HG02588 (cell line): ENCODE data around the gene ASF1B.
"Not testable (repeated sequence)": the region's sequence is repeated elsewhere in the genome, so short reads cannot be mapped to it uniquely, and the experiment has no call there.

Experiments
- ATAC-seq: cut with Tn5 transposase; IDR thresholded peaks from one replicate; pipeline ENCODE4 v1.9.1; 2021; ENCODE audit warnings: mild to moderate bottlenecking, moderate library complexity; ENCODE audit not compliant: unreplicated experiment

ASF1B gene

GRCh38 chr19:14136509-14137281, at the start of gene ASF1B:
Gene ASF1B (minus strand): TSS chr19:14136589. CDS start chr19:14136456, 133 bp downstream.
- peak; percentile 79 for ATAC-seq

- not testable (repeated sequence) for ATAC-seq
Measured at GRCh38 chr19:14185691-14186090, 49.3 kb upstream of the ASF1B start.

DNA sequence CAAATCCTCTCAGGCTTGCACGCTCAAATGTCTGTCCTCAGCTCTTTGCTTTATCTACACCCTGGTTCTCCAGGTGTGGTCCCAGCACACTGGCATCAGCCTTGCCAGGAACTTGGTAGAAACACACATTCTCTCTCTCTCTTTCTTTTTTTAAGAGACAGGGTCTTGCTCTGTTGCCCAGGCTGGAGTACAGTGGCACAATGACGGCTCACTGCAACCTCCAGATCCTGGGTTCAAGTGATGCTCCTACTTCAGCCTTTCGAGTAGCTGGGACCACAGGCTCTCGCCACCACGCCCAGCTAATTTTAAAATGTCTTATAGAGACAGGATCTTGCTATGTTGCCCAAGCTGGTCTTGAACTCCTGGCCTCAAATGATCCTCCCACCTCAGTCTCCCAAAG, 48.8 kb upstream of the ASF1B start:
- ATAC-seq = no peak

DNA sequence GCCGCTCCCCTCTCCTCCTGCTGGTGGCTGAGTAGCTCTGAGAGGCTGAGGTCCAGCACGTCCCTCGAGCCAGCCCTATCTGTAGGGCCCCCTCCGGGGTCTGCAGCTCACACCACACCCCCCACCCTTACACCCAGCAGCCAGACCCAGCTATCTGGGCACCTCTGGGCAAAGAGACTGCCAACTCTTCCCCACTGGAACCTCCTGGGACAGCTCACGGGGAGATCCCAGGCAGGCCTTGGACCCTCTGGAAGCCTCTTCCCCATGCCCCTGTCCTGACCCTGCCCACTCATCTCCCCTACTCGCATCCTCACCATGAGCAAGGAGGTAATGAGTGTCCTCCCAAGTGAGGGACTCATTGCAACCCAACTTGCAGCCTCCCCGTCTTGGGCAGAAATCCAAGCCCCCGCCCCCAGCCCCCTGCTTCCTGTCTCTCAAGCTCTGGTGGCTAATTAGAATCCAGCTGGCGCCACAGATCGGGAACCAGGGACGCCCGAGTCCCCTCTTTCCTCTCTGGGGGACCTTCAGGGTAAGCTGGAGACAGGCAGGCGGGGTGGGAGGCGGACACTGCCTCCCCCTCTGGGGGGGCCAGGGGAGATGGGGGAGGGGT, 47.5 kb upstream of the ASF1B start:
- no peak for ATAC-seq

GRCh38 chr19:14182476-14182875, 46.1 kb upstream of the ASF1B start:
- ATAC-seq = no peak

GRCh38 chr19:14181906-14182305, 45.5 kb upstream of the ASF1B start:
- no peak for ATAC-seq

GRCh38 chr19:14181199-14181598, 44.8 kb upstream of the ASF1B start:
- not testable (repeated sequence) for ATAC-seq

- no peak for ATAC-seq
Measured at GRCh38 chr19:14177496-14178074, 41.2 kb upstream of the ASF1B start.

GRCh38 chr19:14175351-14175792, 39.0 kb upstream of the ASF1B start:
- no peak for ATAC-seq

DNA sequence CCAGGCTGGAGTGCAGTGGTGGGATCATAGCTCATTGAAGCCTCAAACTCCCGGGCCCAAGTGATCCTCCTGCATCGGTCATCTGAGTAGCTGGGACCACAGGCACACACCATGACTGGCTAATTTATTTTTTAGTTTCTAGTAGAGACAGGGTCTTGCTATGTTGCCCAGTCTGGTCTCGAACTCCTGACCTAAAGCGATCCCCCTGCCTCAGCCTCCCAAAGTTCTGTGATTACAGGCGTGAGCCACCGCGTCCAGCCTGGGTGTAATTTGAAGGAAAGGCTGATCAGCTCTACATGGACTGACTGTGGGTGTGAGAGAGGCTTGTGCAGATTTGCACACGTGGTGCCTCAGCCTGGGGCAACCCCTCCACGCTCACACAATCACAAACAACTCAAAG, 38.5 kb upstream of the ASF1B start:
- no peak for ATAC-seq

GRCh38 chr19:14168993-14169392, 32.6 kb upstream of the ASF1B start:
- no peak for ATAC-seq

DNA sequence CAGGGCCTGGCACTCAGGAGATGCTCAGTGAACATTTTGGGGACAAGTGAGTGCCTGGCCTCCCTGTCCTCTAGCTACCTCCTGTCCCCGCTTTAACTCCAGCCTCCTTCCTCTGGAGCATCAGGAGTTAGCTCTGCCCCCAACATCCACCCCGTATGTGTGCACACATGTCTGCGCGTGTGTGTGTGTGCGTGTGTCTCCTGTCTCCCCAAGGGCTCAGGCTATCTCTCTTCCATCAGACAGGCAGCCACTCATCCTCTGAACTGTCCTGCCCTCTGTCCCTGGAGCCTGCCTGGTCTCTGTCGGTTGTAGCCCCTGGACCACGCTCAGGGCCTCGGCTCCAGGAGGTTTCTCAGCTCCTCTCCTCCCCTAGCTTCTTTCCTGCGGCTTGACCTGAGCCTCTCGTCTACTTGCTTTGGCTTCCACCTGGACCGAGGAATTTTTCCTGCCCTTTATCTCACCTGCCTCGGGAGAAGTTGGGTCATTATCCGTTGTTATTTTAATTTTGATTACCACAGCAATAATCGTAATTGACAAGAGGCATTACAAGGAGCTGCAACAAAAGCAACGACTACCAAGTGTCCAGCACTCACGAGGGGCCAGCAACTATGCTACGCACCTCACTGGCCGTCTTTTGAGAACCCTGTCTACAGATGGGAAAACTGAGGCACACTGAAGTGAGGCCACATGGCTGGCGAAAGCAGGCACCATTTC, 32.0 kb upstream of the ASF1B start:
- no peak for ATAC-seq

DNA sequence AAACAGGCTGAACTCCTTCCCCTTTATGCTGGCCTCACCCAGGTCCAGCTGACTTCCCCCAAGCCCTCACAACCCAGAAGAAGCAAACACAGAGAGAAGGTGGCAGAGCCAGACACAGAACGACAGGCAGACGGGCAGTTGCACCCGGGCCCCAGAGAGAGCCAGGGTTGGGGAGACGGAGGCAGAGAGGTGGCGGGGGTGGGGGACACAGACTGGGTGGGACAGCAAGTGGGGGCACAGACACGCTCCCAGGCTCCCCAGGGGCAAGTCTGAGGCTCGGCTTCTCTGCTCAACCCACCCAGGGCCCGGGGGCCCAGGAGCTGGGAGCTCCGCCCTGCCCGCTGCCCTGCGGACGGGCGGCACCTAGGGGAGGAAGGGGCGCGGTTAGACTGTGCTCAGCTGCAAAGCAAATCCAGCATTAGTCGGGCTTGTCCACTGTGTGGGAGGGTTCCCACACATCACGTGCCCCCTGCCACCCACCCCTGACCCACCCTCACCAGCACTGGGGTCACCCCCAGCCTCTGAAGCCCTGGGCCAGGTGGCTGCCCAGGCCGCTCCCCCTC, 31.3 kb upstream of the ASF1B start:
- no peak for ATAC-seq

DNA sequence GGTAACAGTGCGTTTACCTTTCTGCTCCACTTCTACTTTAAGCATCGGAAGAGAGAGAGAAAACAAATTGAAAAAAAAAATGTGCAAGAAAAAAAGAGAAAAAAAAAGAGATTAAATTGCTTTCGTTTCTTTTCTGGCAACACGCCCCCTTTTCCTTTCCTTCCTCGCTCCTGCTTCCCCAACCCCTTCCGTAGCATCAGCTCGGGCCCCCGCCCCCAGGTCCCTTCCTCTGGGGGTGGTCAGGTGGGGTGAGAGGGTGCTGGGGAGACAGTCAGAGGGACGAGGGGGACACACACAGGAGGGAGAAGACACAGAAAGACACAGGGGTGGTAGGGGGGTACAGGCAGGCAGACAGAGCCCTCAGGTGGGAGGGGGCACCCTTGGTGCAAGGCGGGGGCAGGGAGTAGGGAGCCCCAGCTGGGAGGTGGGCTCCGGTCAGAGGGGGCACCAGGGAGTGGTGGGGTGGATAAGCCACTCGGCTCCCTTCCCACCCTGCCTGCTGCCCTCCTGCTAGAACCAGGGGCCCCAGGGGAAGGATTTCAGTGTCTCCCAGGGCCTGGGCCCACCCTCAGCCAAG, 30.7 kb upstream of the ASF1B start:
- no peak for ATAC-seq

- no peak for ATAC-seq
Measured at GRCh38 chr19:14165990-14166830, 29.8 kb upstream of the ASF1B start.

- no peak for ATAC-seq
Measured at GRCh38 chr19:14164724-14165493, 28.5 kb upstream of the ASF1B start.

DNA sequence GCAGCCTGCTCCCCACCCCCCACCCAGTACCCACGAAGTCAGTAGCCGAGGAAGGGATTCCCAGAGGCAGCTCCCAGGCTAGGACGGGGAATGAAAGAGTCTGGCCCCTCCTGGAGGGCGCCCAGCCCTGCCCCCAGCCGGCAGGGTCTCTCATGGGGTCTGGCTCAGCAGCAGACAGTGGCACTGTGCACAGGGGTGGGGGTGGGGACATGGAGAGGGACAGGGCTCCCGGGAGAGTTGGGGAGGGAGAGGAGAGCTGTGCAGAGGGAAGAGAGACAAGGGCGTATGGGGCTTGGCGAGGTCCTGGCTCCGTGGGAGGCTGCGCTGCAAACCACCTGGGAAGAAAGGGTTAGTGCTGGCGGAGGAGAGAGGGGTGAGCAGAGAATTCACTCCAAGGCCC, 27.7 kb upstream of the ASF1B start:
- no peak for ATAC-seq

DNA sequence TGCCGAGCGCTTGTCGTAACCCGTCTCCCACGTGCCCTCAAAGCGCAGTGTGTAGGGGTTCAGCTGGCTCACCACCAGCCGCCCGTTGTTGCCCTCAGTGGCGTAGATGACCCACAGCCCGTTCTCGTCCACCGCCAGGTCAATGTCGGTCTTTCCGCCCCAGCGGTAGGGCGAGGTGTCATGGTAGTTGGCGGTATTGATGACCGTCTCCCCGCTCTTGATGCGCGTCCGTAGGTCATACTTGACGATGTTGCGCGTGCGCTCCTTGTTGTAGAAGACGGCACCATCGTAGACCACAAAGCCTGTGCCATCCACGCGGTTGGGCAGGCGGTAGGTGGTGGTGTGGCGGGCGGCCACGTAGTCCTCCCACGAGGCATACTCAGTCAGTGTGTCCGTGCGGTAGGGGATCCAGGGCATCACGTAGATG, 26.5 kb upstream of the ASF1B start:
- no peak for ATAC-seq

DNA sequence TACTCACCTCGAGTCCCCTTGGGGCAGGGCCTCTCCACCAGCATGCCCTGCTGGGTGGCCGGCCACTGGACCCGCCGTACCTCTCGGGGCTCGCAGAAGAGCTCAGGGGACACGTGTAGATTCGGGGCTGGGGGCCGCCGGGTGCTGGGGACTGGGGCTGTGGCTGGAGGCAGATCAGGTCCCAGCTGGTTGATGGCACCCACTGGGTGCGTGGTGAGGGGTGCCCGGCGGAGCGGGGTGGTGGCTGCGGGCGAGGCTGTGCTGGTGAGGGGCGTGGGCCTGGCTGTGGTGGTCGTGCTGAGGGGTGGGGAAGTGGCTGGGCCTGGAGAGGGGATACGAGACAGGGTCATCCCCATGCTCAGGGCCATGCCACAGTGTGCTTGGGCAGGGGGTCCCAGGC, 24.9 kb upstream of the ASF1B start:
- ATAC-seq = no peak
